Parathyroid adenoma (tissue), 2 donors: ENCODE data around the gene EME1.

Experiments used
- H2AFZ ChIP-seq: fragments of 300-600 bp; sonication (generic); one replicate; pipeline ENCODE4 v1.7.0; 2017; ENCODE audit warnings: antibody characterized with exemption, mild to moderate bottlenecking
- H3K27ac ChIP-seq: fragments of 300-600 bp; sonication (generic); one replicate; pipeline ENCODE4 v1.7.0; 2017
- H3K27me3 ChIP-seq: fragments of 300-600 bp; sonication (generic); one replicate; pipeline ENCODE4 v1.7.0; 2017; ENCODE audit warnings: low read length; ENCODE audit not compliant: control insufficient read depth, insufficient read depth
- H3K36me3 ChIP-seq: fragments of 300-600 bp; sonication (generic); one replicate; pipeline ENCODE4 v1.7.0; 2017; ENCODE audit warnings: low read length; ENCODE audit not compliant: control insufficient read depth, insufficient read depth
- H3K4me1 ChIP-seq: fragments of 300-600 bp; sonication (generic); one replicate; pipeline ENCODE4 v1.7.0; 2017; ENCODE audit warnings: control low read depth
- H3K4me2 ChIP-seq: fragments of 300-600 bp; sonication (generic); one replicate; pipeline ENCODE4 v1.7.0; 2017; ENCODE audit warnings: low read length
- H3K4me3 ChIP-seq: fragments of 300-600 bp; sonication (generic); one replicate; pipeline ENCODE4 v1.7.0; 2017; ENCODE audit warnings: low read depth, low read length
- H3K79me2 ChIP-seq: fragments of 300-600 bp; sonication (generic); one replicate; pipeline ENCODE4 v1.7.0; 2017; ENCODE audit warnings: control low read depth
- H3K9ac ChIP-seq: fragments of 300-600 bp; sonication (generic); one replicate; pipeline ENCODE4 v1.7.0; 2017; ENCODE audit warnings: mild to moderate bottlenecking
- H3K9me3 ChIP-seq: fragments of 300-600 bp; sonication (generic); one replicate; pipeline ENCODE4 v1.7.0; 2017; ENCODE audit warnings: low read length; ENCODE audit not compliant: control insufficient read depth
- TF ChIP-seq, protein P1 (sequence below): fragments of 300-600 bp; sonication (generic); IDR thresholded peaks from one replicate; pipeline ENCODE4 v1.7.0; 2017; ENCODE audit warnings: antibody characterized with exemption, mild to moderate bottlenecking
- donor health status: primary hyperparathyroidism.

Gene EME1, protein sequence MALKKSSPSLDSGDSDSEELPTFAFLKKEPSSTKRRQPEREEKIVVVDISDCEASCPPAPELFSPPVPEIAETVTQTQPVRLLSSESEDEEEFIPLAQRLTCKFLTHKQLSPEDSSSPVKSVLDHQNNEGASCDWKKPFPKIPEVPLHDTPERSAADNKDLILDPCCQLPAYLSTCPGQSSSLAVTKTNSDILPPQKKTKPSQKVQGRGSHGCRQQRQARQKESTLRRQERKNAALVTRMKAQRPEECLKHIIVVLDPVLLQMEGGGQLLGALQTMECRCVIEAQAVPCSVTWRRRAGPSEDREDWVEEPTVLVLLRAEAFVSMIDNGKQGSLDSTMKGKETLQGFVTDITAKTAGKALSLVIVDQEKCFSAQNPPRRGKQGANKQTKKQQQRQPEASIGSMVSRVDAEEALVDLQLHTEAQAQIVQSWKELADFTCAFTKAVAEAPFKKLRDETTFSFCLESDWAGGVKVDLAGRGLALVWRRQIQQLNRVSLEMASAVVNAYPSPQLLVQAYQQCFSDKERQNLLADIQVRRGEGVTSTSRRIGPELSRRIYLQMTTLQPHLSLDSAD

DNA sequence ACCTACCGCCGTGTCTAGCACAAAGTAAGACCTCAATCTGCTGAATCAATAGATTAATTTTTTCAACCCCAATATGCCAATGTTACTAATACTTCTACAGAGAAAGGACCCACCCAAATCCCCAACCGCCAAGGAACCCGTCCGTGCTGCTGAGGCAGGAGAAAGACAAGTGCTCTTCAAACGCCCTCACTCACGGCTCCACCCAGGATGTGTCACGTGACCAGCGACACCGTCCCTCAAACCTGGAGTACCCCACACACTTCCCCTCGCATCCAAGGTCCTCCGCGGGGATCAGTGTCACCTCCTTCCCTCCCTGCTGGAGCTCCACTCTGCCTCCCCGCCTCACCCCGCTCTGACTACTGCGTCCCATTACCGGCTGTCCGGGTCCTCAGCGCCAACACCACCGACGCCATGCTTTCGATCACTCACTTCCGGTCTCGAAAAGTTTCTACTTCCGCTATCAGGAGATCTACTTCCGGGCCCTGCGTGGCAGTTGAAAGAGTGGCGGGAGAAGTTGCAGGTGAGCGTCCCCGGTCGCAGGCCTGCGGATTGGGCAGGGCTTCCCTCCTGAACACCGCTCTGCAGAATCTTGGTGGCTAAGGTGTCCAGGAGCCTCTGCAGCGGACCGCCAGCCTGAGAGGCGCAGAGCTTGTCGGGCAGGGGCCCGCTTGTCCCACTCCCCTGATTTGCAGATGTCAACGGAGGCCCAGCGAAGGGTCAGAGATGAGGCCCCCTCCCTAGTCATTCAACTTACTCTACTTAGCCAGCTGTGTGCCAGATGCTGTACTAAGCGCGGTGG lies at the start of gene EME1, which contains the start of gene MRPL27:
EME1 (plus strand) TSS at position 472 of the 799 bp plus-strand sequence. CDS start 1,980 bp downstream, outside the sequence.
MRPL27 (minus strand) TSS at position 427 of the 799 bp plus-strand sequence; CDS start at position 413, 14 bp downstream.
- Histone ChIP-seq H3K36me3 (no peaks in the 10 kb centered on the region), H3K27me3 (no peaks in the 10 kb centered on the region), H3K79me2 (peaks cover 13% of the 10 kb centered on the region), H3K9me3 (no peaks in the 10 kb centered on the region), H3K4me3 (peak within 1 kb of the TSS; percentile 95), H3K4me2 (peak within 1 kb of the TSS; percentile 84), H3K9ac (peak within 1 kb of the TSS; percentile 38), H3K27ac (peak within 1 kb of the TSS; percentile 96), H2AFZ (peak within 1 kb of the TSS; percentile 94), H3K4me1 (peaks cover 15% of the 10 kb centered on the region)
- TF ChIP-seq, protein P1, sequence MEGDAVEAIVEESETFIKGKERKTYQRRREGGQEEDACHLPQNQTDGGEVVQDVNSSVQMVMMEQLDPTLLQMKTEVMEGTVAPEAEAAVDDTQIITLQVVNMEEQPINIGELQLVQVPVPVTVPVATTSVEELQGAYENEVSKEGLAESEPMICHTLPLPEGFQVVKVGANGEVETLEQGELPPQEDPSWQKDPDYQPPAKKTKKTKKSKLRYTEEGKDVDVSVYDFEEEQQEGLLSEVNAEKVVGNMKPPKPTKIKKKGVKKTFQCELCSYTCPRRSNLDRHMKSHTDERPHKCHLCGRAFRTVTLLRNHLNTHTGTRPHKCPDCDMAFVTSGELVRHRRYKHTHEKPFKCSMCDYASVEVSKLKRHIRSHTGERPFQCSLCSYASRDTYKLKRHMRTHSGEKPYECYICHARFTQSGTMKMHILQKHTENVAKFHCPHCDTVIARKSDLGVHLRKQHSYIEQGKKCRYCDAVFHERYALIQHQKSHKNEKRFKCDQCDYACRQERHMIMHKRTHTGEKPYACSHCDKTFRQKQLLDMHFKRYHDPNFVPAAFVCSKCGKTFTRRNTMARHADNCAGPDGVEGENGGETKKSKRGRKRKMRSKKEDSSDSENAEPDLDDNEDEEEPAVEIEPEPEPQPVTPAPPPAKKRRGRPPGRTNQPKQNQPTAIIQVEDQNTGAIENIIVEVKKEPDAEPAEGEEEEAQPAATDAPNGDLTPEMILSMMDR = no peak

DNA sequence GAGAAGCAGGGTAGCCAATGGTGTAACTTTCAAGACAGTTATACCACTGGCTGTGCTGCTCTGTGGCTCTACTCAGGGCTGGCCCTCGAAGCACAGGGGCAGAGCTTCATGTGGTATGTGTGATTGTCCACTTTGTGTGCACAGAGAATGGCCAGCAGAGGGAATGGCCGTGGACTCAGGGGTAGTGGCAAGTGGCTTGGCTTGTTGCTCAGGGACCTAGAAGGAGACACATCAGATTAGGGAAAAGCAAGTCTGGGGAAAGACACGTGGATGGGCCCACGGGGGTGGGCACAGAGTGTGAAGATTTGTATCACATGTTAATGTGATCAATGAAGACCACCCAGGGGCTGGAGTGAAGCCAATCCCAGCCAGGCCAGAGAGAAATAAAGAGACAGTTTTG lies 47.1 kb upstream of the EME1 start:
- no peak overlapping the region for H3K27ac ChIP-seq
- no peaks in the 10 kb centered on the region for H3K9me3 ChIP-seq
- H3K79me2 ChIP-seq = no peaks in the 10 kb centered on the region
- H3K9ac ChIP-seq = no peak overlapping the region
- H3K4me1 ChIP-seq = no peaks in the 10 kb centered on the region
- TF ChIP-seq, protein P1 = no peak
- H3K36me3 ChIP-seq = no peaks in the 10 kb centered on the region
- no peaks in the 10 kb centered on the region for H3K27me3 ChIP-seq
- no peak overlapping the region for H2AFZ ChIP-seq
- H3K4me3 ChIP-seq = no peak overlapping the region
- H3K4me2 ChIP-seq = no peak overlapping the region

DNA sequence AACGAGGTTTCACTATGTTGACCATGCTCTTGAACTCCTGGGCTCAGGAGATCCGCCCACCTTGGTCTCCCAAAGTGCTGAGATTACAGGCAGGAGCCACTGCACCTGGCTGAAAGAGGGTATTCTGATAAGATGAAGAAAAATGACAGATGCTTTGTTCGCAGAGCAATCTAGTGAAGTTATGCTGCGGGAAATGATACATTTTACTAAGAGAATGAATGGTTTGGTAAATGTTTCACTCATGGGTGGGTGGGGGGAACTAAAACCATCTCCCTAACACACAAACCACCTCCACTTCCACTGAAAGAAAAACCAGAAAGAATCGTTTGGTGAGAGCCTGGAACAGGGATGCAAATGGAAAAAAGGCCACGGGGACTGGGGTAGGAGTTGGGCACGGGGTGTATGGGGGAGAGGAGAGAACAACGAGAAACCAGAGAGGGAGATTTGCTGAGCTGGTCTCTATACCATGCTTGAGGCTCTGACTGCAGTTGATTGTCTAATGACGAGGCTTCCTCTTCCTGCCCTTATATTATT lies 46.1 kb upstream of the EME1 start:
- Histone ChIP-seq H3K4me2 (no peak overlapping the region), H3K4me1 (no peaks in the 10 kb centered on the region), H3K4me3 (no peak overlapping the region), H3K79me2 (no peaks in the 10 kb centered on the region), H3K9ac (no peak overlapping the region), H3K9me3 (no peaks in the 10 kb centered on the region), H3K27me3 (no peaks in the 10 kb centered on the region), H2AFZ (no peak overlapping the region), H3K27ac (no peak overlapping the region), H3K36me3 (no peaks in the 10 kb centered on the region)
- TF ChIP-seq, protein P1 = no peak

DNA sequence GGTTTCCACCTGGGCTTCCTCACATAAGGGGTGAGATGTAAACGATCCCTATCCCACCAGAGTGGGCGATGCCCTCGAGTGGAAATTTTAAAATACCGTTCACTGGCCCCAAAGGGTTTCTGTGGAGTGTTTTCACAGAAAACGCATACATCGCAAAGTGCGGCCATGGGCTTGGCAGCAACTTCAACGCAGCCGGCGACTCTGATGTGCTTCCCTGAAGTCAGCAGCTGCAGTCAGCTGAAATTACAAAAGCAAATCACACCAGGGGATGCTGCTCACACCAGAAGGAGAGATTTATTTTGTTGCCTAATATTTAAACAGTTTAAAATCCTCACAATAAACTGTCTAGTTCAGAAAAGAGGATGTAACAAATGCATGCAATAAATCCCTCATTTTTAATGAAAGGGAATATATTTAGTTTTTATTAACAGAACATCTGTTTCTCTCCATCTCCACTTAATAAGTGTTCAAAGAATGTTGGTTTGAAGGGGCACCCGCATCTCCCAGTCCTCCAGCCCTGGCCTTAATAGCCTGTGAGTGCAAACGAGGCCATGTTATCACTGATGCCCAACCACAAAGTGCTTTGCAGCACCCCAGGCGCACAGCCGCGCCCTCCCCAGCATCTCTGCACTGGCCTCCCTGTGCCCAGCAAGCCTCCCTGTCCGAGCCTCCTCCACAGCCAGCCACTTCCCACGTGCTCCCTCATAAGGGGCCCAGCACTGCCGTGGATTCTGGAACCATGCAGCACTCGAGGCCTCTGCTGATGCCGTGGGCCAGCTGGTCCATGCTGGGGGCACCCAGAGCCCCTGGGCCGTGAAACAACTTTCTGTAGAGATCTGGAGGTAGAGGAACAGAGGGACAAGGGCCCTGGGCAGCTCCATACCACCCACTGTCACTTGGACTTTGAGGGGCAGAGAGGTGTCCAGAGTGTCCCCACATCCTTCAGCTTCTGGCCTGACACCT lies 44.4 kb upstream of the EME1 start:
- Histone ChIP-seq H3K9me3 (no peaks in the 10 kb centered on the region), H3K4me1 (no peaks in the 10 kb centered on the region), H3K27me3 (no peaks in the 10 kb centered on the region), H3K4me3 (no peak overlapping the region), H3K4me2 (no peak overlapping the region), H2AFZ (no peak overlapping the region), H3K79me2 (no peaks in the 10 kb centered on the region), H3K36me3 (no peaks in the 10 kb centered on the region), H3K27ac (no peak overlapping the region), H3K9ac (no peak overlapping the region)
- TF ChIP-seq, protein P1 = no peak
